Left colon (tissue), 2 donors: ENCODE measurements around the gene CFAP157. TPM values are rescaled to one million over a fixed set of nuclear protein-coding genes. Genes with fewer than 3 reads are reported as not detected.

ENCODE experiments used
- total RNA-seq, 2 donors: library from RNA; stranded (reverse); fragmentation: NEBNext Ultra II Directional; extraction: Animal tissue kit (Norgen Biotek cat#: 25700); gene quantifications; one replicate each; pipeline ENCODE4 v1.2.1, GENCODE V29; 2021
- donor health status: DM: no; HTN: no; CAD: no.
- donor health status: DM: yes; HTN: yes; CAD: no.

CFAP157 gene
- total RNA-seq, 2 donors from 2014 or later, result 0.14 TPM; not detected in 1

Other genes starting within 250 kb of the CFAP157 start
- gene STXBP1, start 94.7 kb upstream of the CFAP157 start, total RNA-seq, result 10 to 100 TPM in 1 of 2 donors, 1 to 10 TPM in 1; 9.0 to 15.0 TPM
- 1 to 10 TPM; 5.5 to 8.3 TPM for gene PTRH1, start 8.7 kb downstream of the CFAP157 start, total RNA-seq
- under 1 TPM in 1 of 2 donors, not detected in 1; 0.08 TPM for gene TTC16, start 9.1 kb downstream of the CFAP157 start, total RNA-seq
- 10 to 100 TPM; 32.0 to 32.7 TPM for gene TOR2A, start 28.3 kb downstream of the CFAP157 start, total RNA-seq
- gene SH2D3C, start 71.7 kb downstream of the CFAP157 start, total RNA-seq, result 1 to 10 TPM; 2.8 to 3.1 TPM
- 10 to 100 TPM; 70.4 to 87.4 TPM for gene CDK9, start 79.0 kb downstream of the CFAP157 start, total RNA-seq
- gene FPGS, start 95.9 kb downstream of the CFAP157 start, total RNA-seq, result 10 to 100 TPM; 31.4 to 47.0 TPM
- gene ENG, start 147.7 kb downstream of the CFAP157 start, total RNA-seq, result 10 to 100 TPM; 15.1 to 26.5 TPM
- gene AK1, start 170.7 kb downstream of the CFAP157 start, total RNA-seq, result 100 to 1,000 TPM; 114 to 141 TPM
- 100 to 1,000 TPM; 222 to 302 TPM for gene ST6GALNAC6, start 192.6 kb downstream of the CFAP157 start, total RNA-seq
- gene ST6GALNAC4, start 210.1 kb downstream of the CFAP157 start, total RNA-seq, result 10 to 100 TPM; 37.5 to 46.9 TPM
- gene PIP5KL1, start 223.8 kb downstream of the CFAP157 start, total RNA-seq, result 1 to 10 TPM; 1.3 to 1.9 TPM
- 10 to 100 TPM; 25.1 to 28.6 TPM for gene DPM2, start 230.9 kb downstream of the CFAP157 start, total RNA-seq